GM06990 (cell line): ENCODE measurements around the gene HEY2.

Experiments
- DNase-seq: peaks from one replicate; pipeline ENCODE4 v3.0.0-alpha.2; 2011; ENCODE audit not compliant: insufficient read length; ENCODE audit errors: extremely low read depth
- H3K27me3 ChIP-seq: replicated peaks from 2 replicates; pipeline ENCODE4 v1.6.0; 2011; ENCODE audit warnings: low read length; ENCODE audit not compliant: control insufficient read depth, insufficient read depth
- H3K36me3 ChIP-seq: 2 replicates; pipeline ENCODE4 v1.5.1; 2011; ENCODE audit warnings: low read length; ENCODE audit not compliant: control insufficient read depth, insufficient read depth
- H3K4me3 ChIP-seq: replicated peaks from 2 replicates; pipeline ENCODE4 v1.5.1; 2011; ENCODE audit warnings: low read depth, mild to moderate bottlenecking, control low read depth, low read length
- TF ChIP-seq, protein P1 (sequence below): IDR thresholded peaks from 2 replicates; pipeline ENCODE4 v1.5.1; 2011; ENCODE audit warnings: low read length, control low read depth, mild to moderate bottlenecking, inconsistent platforms; ENCODE audit not compliant: insufficient read depth, poor library complexity, severe bottlenecking

The HEY2 gene

DNA sequence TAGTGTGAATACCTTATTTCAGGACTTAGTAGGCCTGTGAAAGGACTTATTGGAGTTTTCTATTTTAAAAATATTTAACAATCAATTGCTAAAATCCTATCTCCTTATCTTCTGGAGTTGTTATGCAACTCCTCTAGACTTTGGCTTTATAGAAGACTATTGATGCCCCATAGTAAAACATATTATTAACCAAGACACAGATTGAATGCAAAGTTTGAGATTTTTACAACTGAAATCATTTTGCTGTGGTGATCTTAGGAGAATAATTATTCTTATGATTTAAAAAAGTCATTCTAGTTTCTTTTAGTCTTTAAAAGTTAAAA is 4.5 kb downstream of the HEY2 start:
- Histone ChIP-seq H3K36me3 (no peaks in the 10 kb centered on the region), H3K27me3 (0 out of 2 replicates have a peak, but pooled peaks cover 1% of the 10 kb centered on the region), H3K4me3 (no peak overlapping the region)
- TF ChIP-seq, protein P1, sequence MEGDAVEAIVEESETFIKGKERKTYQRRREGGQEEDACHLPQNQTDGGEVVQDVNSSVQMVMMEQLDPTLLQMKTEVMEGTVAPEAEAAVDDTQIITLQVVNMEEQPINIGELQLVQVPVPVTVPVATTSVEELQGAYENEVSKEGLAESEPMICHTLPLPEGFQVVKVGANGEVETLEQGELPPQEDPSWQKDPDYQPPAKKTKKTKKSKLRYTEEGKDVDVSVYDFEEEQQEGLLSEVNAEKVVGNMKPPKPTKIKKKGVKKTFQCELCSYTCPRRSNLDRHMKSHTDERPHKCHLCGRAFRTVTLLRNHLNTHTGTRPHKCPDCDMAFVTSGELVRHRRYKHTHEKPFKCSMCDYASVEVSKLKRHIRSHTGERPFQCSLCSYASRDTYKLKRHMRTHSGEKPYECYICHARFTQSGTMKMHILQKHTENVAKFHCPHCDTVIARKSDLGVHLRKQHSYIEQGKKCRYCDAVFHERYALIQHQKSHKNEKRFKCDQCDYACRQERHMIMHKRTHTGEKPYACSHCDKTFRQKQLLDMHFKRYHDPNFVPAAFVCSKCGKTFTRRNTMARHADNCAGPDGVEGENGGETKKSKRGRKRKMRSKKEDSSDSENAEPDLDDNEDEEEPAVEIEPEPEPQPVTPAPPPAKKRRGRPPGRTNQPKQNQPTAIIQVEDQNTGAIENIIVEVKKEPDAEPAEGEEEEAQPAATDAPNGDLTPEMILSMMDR: no peak
- no peak for DNase-seq

DNA sequence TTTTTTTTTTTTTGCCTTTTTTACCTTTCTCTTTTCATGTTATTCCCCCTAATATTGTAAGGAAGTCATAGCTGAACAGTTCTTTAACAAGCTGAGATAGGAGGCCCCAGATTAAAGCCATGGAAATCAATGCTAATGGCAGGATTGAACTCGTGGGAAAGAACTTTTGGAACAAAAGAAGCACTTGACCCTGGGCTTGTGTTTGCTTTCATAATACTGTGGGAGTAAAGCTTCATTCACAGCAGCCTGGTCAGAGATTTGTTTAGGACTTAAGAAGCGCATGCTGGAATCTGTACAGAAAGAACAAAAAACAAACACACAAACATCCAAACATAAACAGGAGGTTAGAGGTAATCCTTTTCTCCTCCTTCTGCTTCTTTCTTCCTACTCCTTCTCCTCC is 5.1 kb downstream of the HEY2 start:
- no peaks in the 10 kb centered on the region for H3K36me3 ChIP-seq
- no peak for DNase-seq
- H3K27me3 ChIP-seq: 0 out of 2 replicates have a peak, but pooled peaks cover 1% of the 10 kb centered on the region
- H3K4me3 ChIP-seq: no peak overlapping the region
- TF ChIP-seq, protein P1: no peak

DNA sequence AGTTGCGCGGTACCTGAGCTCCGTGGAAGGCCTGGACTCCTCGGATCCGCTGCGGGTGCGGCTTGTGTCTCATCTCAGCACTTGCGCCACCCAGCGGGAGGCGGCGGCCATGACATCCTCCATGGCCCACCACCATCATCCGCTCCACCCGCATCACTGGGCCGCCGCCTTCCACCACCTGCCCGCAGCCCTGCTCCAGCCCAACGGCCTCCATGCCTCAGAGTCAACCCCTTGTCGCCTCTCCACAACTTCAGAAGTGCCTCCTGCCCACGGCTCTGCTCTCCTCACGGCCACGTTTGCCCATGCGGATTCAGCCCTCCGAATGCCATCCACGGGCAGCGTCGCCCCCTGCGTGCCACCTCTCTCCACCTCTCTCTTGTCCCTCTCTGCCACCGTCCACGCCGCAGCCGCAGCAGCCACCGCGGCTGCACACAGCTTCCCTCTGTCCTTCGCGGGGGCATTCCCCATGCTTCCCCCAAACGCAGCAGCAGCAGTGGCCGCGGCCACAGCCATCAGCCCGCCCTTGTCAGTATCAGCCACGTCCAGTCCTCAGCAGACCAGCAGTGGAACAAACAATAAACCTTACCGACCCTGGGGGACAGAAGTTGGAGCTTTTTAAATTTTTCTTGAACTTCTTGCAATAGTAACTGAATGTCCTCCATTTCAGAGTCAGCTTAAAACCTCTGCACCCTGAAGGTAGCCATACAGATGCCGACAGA is 9.9 kb downstream of the HEY2 start:
- H3K27me3 ChIP-seq: no peaks in the 10 kb centered on the region
- TF ChIP-seq, protein P1: no peak
- H3K4me3 ChIP-seq: no peak overlapping the region
- peak; percentile 7 for DNase-seq
- H3K36me3 ChIP-seq: no peaks in the 10 kb centered on the region

DNA sequence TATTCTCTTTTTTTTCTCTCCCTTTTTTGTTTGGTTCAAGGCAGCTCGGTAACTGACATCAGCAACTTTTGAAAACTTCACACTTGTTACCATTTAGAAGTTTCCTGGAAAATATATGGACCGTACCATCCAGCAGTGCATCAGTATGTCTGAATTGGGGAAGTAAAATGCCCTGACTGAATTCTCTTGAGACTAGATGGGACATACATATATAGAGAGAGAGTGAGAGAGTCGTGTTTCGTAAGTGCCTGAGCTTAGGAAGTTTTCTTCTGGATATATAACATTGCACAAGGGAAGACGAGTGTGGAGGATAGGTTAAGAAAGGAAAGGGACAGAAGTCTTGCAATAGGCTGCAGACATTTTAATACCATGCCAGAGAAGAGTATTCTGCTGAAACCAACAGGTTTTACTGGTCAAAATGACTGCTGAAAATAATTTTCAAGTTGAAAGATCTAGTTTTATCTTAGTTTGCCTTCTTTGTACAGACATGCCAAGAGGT is 10.6 kb downstream of the HEY2 start:
- no peak for DNase-seq
- Histone ChIP-seq H3K36me3 (no peaks in the 10 kb centered on the region), H3K4me3 (no peak overlapping the region), H3K27me3 (no peaks in the 10 kb centered on the region)
- TF ChIP-seq, protein P1: no peak

DNA sequence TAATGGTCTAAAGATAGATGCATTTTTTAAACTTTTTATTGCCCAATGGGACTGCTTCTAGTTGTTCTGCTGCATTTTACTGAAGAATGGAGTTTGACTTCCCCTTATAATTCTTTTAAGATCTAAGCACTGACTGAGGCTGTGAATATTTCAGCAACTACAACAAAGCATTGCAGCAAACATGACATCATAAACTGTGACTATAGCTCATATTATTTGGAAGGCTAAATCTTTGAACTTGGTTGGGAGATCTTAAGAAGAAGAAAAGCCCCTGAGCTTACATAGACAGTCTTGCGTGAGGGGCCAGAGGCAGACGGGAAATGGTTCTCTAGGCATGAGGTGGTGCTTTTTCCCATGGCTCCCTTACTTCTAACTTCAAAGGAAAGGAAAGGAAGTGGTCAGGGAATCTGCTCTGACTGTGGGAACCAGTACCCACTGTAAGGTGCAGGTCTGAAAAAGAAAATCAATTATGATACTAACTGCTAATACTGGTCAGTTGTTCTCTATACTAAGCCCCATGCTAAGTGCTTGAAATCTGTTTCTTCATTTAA is 14.8 kb downstream of the HEY2 start:
- TF ChIP-seq, protein P1: no peak
- DNase-seq: no peak
- Histone ChIP-seq H3K4me3 (no peak overlapping the region), H3K27me3 (no peaks in the 10 kb centered on the region), H3K36me3 (no peaks in the 10 kb centered on the region)
